Esophagus muscularis mucosa (tissue), 4 donors: ENCODE data around the gene KLHDC7A.

Experiments used
- CTCF ChIP-seq, 3 experiments: fragments of 200-600 bp in 2 of 3; fragments of 450-650 bp in 1 of 3; sonication (generic) in 2 of 3; IDR thresholded peaks; one replicate each; pipeline ENCODE4 v1.5.1; 2017 to 2019; ENCODE audit warnings: antibody characterized with exemption in 3 of 3, mild to moderate bottlenecking in 2 of 3, moderate library complexity in 1 of 3
- EP300 ChIP-seq: sonication (generic); formaldehyde crosslinking; IDR thresholded peaks from one replicate; pipeline ENCODE4 v1.6.1; 2017; ENCODE audit warnings: antibody characterized with exemption
- POLR2A ChIP-seq: fragments of 450-650 bp; IDR thresholded peaks from one replicate; pipeline ENCODE4 v1.6.1; 2017; ENCODE audit warnings: antibody characterized with exemption, moderate library complexity, mild to moderate bottlenecking, low read depth
- POLR2AphosphoS5 ChIP-seq, 2 donors: sonication (generic); formaldehyde crosslinking; IDR thresholded peaks; one replicate each; pipeline ENCODE4 v1.6.1; 2017; ENCODE audit warnings: antibody characterized with exemption in 2 of 2

- TF ChIP-seq CTCF (IDR thresholded peaks at IDR 0.05): no peak
- TF ChIP-seq POLR2A: no peak
- no peak for TF ChIP-seq EP300
- no peak for TF ChIP-seq POLR2AphosphoS5 (IDR thresholded peaks at IDR 0.05)
Measured at GRCh38 chr1:18513995-18514394, 33.3 kb downstream of the KLHDC7A start.
